Measurements from ENCODE around the gene GUCY2D. TPM values are rescaled to one million over a fixed set of nuclear protein-coding genes. Genes with fewer than 3 reads are reported as not detected.

Gene GUCY2D
- total and polyA plus RNA-seq, 9 donors, result under 0.01 to 0.11 (median 0.04) TPM; not detected in 6

GRCh38 chr17:8044819-8045810 lies 42.7 kb downstream of the GUCY2D start:
- WGBS (ENCODE audit: insufficient coverage), result 70% methylated on average over 16 of the region's 24 CpGs
- H3K36me3 ChIP-seq (ENCODE audit: control insufficient read depth, insufficient read depth, low read length), result no peaks in the 10 kb centered on the region
- peaks cover 10% of the 10 kb centered on the region for H3K27me3 ChIP-seq (ENCODE audit: control insufficient read depth, insufficient read depth, low read length)

GRCh38 chr17:8046306-8046928 lies 44.0 kb downstream of the GUCY2D start:
- 83% methylated on average over 4 of the region's 11 CpGs for WGBS (ENCODE audit: insufficient coverage)
- Histone ChIP-seq H3K4me3 (ENCODE audit: low read length) (no peak overlapping the region), H3K9me3 (replicated peaks; ENCODE audit: control insufficient read depth, low read depth, low read length) (no peaks in the 10 kb centered on the region), H3K27ac (ENCODE audit: low read length) (no peak overlapping the region), H3K27me3 (ENCODE audit: control insufficient read depth, insufficient read depth, low read length) (peaks cover 4% of the 10 kb centered on the region), H3K36me3 (ENCODE audit: control insufficient read depth, insufficient read depth, low read length) (no peaks in the 10 kb centered on the region), H3K4me1 (ENCODE audit: control insufficient read depth, insufficient read depth, low read length) (no peaks in the 10 kb centered on the region)
- no peak for DNase-seq

More at GRCh38 chr17:8044819-8045810, 42.7 kb downstream of the GUCY2D start:
- no peak overlapping the region for H3K4me3 ChIP-seq (ENCODE audit: low read length)
- DNase-seq, result no peak
- no peaks in the 10 kb centered on the region for H3K9me3 ChIP-seq (replicated peaks; ENCODE audit: control insufficient read depth, low read depth, low read length)
- H3K4me1 ChIP-seq (ENCODE audit: control insufficient read depth, insufficient read depth, low read length), result no peaks in the 10 kb centered on the region
- no peak overlapping the region for H3K27ac ChIP-seq (ENCODE audit: low read length)

GRCh38 chr17:8046929-8047768 lies 44.7 kb downstream of the GUCY2D start:
- peaks cover 4% of the 10 kb centered on the region for H3K27me3 ChIP-seq (ENCODE audit: control insufficient read depth, insufficient read depth, low read length)
- H3K27ac ChIP-seq (ENCODE audit: low read length), result no peak overlapping the region
- WGBS (ENCODE audit: insufficient coverage), result 73% methylated on average over 18 of the region's 24 CpGs

GRCh38 chr17:8047769-8048110 lies 45.3 kb downstream of the GUCY2D start:
- H3K4me1 ChIP-seq (ENCODE audit: control insufficient read depth, insufficient read depth, low read length), result no peaks in the 10 kb centered on the region
- 85% methylated on average over 3 of the region's 4 CpGs for WGBS (ENCODE audit: insufficient coverage)
- H3K36me3 ChIP-seq (ENCODE audit: control insufficient read depth, insufficient read depth, low read length), result no peaks in the 10 kb centered on the region
- H3K4me3 ChIP-seq (ENCODE audit: low read length), result no peak overlapping the region
- no peak overlapping the region for H3K27ac ChIP-seq (ENCODE audit: low read length)
- H3K9me3 ChIP-seq (replicated peaks; ENCODE audit: control insufficient read depth, low read depth, low read length), result no peaks in the 10 kb centered on the region
- no peak for DNase-seq
- peaks cover 6% of the 10 kb centered on the region for H3K27me3 ChIP-seq (ENCODE audit: control insufficient read depth, insufficient read depth, low read length)

More at GRCh38 chr17:8046929-8047768, 44.7 kb downstream of the GUCY2D start:
- Histone ChIP-seq H3K9me3 (replicated peaks; ENCODE audit: control insufficient read depth, low read depth, low read length) (no peaks in the 10 kb centered on the region), H3K4me1 (ENCODE audit: control insufficient read depth, insufficient read depth, low read length) (no peaks in the 10 kb centered on the region), H3K36me3 (ENCODE audit: control insufficient read depth, insufficient read depth, low read length) (no peaks in the 10 kb centered on the region), H3K4me3 (ENCODE audit: low read length) (no peak overlapping the region)
- DNase-seq, result no peak

- no peak overlapping the region for H3K27ac ChIP-seq (ENCODE audit: low read length)
- no peak overlapping the region for H3K4me3 ChIP-seq (ENCODE audit: low read length)
- no peak for DNase-seq
- WGBS (ENCODE audit: insufficient coverage), result 84% methylated on average over 12 of the region's 12 CpGs
- H3K27me3 ChIP-seq (ENCODE audit: control insufficient read depth, insufficient read depth, low read length), result peaks cover 6% of the 10 kb centered on the region
- H3K9me3 ChIP-seq (replicated peaks; ENCODE audit: control insufficient read depth, low read depth, low read length), result no peaks in the 10 kb centered on the region
- H3K36me3 ChIP-seq (ENCODE audit: control insufficient read depth, insufficient read depth, low read length), result no peaks in the 10 kb centered on the region
- H3K4me1 ChIP-seq (ENCODE audit: control insufficient read depth, insufficient read depth, low read length), result no peaks in the 10 kb centered on the region
These were observed 45.8 kb downstream of the GUCY2D start for GRCh38 chr17:8048236-8048635.

GRCh38 chr17:8048736-8049135 lies 46.3 kb downstream of the GUCY2D start:
- H3K4me1 ChIP-seq (ENCODE audit: control insufficient read depth, insufficient read depth, low read length), result no peaks in the 10 kb centered on the region
- 79% methylated on average over 4 of the region's 8 CpGs for WGBS (ENCODE audit: insufficient coverage)
- H3K9me3 ChIP-seq (replicated peaks; ENCODE audit: control insufficient read depth, low read depth, low read length), result no peaks in the 10 kb centered on the region
- H3K36me3 ChIP-seq (ENCODE audit: control insufficient read depth, insufficient read depth, low read length), result no peaks in the 10 kb centered on the region
- no peak for DNase-seq
- H3K4me3 ChIP-seq (ENCODE audit: low read length), result no peak overlapping the region
- H3K27ac ChIP-seq (ENCODE audit: low read length), result no peak overlapping the region
- H3K27me3 ChIP-seq (ENCODE audit: control insufficient read depth, insufficient read depth, low read length), result peaks cover 6% of the 10 kb centered on the region

- DNase-seq, result no peak
- Histone ChIP-seq H3K4me3 (ENCODE audit: low read length) (no peak overlapping the region), H3K36me3 (ENCODE audit: control insufficient read depth, insufficient read depth, low read length) (no peaks in the 10 kb centered on the region), H3K4me1 (ENCODE audit: control insufficient read depth, insufficient read depth, low read length) (no peaks in the 10 kb centered on the region), H3K27ac (ENCODE audit: low read length) (no peak overlapping the region), H3K9me3 (replicated peaks; ENCODE audit: control insufficient read depth, low read depth, low read length) (no peaks in the 10 kb centered on the region), H3K27me3 (ENCODE audit: control insufficient read depth, insufficient read depth, low read length) (peaks cover 12% of the 10 kb centered on the region)
- WGBS (ENCODE audit: insufficient coverage), result 73% methylated on average over 3 of the region's 7 CpGs
These were observed 49.4 kb downstream of the GUCY2D start for GRCh38 chr17:8051831-8052230.

- Histone ChIP-seq H3K27me3 (ENCODE audit: control insufficient read depth, insufficient read depth, low read length) (peaks cover 13% of the 10 kb centered on the region), H3K9me3 (replicated peaks; ENCODE audit: control insufficient read depth, low read depth, low read length) (no peaks in the 10 kb centered on the region), H3K4me1 (ENCODE audit: control insufficient read depth, insufficient read depth, low read length) (no peaks in the 10 kb centered on the region), H3K27ac (ENCODE audit: low read length) (no peak overlapping the region), H3K36me3 (ENCODE audit: control insufficient read depth, insufficient read depth, low read length) (no peaks in the 10 kb centered on the region), H3K4me3 (ENCODE audit: low read length) (no peak overlapping the region)
- 88% methylated on average over 3 of the region's 6 CpGs for WGBS (ENCODE audit: insufficient coverage)
- DNase-seq, result no peak
These were observed 50.1 kb downstream of the GUCY2D start for GRCh38 chr17:8052256-8053252.

GRCh38 chr17:8053600-8053999 lies 51.2 kb downstream of the GUCY2D start:
- no peak overlapping the region for H3K4me3 ChIP-seq (ENCODE audit: low read length)
- no peaks in the 10 kb centered on the region for H3K9me3 ChIP-seq (replicated peaks; ENCODE audit: control insufficient read depth, low read depth, low read length)
- WGBS (ENCODE audit: insufficient coverage), result 92% methylated on average over 4 of the region's 7 CpGs
- no peaks in the 10 kb centered on the region for H3K4me1 ChIP-seq (ENCODE audit: control insufficient read depth, insufficient read depth, low read length)
- peaks cover 19% of the 10 kb centered on the region for H3K27me3 ChIP-seq (ENCODE audit: control insufficient read depth, insufficient read depth, low read length)
- no peaks in the 10 kb centered on the region for H3K36me3 ChIP-seq (ENCODE audit: control insufficient read depth, insufficient read depth, low read length)
- no peak overlapping the region for H3K27ac ChIP-seq (ENCODE audit: low read length)
- no peak for DNase-seq

All from muscle of leg (tissue), 11 donors.